Measurements from ENCODE around the gene TIAM2. TPM values are rescaled to one million over a fixed set of nuclear protein-coding genes. Genes with fewer than 3 reads are reported as not detected.

Gene TIAM2
- total RNA-seq, 4 donors from 2014 or later: 4.8 to 11.4 (median 6.7) TPM

DNA sequence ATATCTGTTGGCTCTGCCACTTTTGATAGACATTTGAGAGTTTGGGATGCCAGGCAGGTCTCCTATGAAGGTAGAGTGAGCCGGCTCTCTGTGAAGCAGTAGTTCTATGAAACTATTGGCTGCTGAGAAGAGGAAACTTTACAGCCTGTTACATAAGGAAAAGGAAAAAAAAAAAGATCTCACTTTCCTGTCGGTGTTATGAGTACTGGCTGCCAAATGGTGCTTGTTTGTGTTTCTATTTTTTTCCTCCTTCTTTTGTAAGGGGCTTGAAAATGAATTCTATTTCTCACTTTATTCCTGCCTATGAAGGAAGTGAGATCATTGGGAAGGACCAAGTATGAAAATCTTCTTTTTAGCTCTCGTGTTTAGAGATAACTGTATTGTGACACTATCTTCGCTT lies 195.6 kb downstream of the TIAM2 start:
- TF ChIP-seq EP300 (IDR thresholded peaks at IDR 0.05) (no peak), POLR2A (IDR thresholded peaks at IDR 0.05) (no peak), POLR2AphosphoS5 (IDR thresholded peaks at IDR 0.05) (no peak)
- TF ChIP-seq, protein P1, sequence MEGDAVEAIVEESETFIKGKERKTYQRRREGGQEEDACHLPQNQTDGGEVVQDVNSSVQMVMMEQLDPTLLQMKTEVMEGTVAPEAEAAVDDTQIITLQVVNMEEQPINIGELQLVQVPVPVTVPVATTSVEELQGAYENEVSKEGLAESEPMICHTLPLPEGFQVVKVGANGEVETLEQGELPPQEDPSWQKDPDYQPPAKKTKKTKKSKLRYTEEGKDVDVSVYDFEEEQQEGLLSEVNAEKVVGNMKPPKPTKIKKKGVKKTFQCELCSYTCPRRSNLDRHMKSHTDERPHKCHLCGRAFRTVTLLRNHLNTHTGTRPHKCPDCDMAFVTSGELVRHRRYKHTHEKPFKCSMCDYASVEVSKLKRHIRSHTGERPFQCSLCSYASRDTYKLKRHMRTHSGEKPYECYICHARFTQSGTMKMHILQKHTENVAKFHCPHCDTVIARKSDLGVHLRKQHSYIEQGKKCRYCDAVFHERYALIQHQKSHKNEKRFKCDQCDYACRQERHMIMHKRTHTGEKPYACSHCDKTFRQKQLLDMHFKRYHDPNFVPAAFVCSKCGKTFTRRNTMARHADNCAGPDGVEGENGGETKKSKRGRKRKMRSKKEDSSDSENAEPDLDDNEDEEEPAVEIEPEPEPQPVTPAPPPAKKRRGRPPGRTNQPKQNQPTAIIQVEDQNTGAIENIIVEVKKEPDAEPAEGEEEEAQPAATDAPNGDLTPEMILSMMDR (IDR thresholded peaks at IDR 0.05): no peak
- Histone ChIP-seq H3K36me3 (no peaks in the 10 kb centered on the region), H3K27me3 (no peaks in the 10 kb centered on the region), H3K9me3 (no peaks in the 10 kb centered on the region), H3K4me3 (no peak overlapping the region), H3K4me1 (peaks cover 28% of the 10 kb centered on the region), H3K27ac (no peak overlapping the region)
- DNase-seq (ENCODE audit: low spot score in 2 of 2): no peak
- 66% methylated on average over 4 of the region's 4 CpGs for WGBS

DNA sequence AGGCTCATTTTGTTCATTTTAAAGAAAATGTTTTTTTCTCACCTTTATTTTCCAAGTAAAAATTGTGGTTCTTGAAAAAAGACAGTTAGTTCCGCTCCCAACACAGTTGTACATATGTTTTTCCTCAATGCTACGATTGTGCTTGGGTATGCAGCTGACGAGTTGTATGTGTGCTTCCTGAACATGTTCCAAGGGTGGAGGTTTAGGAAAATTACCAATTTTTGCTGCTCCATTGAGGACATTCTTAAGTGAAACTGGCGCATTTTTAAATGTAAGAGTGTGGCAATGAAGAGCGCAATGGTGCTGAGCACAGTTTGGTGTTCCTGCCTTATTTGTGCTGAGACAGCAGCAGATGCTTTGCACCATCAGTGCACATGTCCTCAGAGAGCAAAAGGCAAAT lies 198.4 kb downstream of the TIAM2 start:
- Histone ChIP-seq H3K4me1 (peaks cover 12% of the 10 kb centered on the region), H3K36me3 (no peaks in the 10 kb centered on the region), H3K27ac (no peak overlapping the region), H3K27me3 (no peaks in the 10 kb centered on the region), H3K9me3 (no peaks in the 10 kb centered on the region), H3K4me3 (no peak overlapping the region)
- no peak for DNase-seq (ENCODE audit: low spot score in 2 of 2)
- TF ChIP-seq, protein P1 (IDR thresholded peaks at IDR 0.05): no peak
- TF ChIP-seq POLR2A (IDR thresholded peaks at IDR 0.05) (no peak), EP300 (IDR thresholded peaks at IDR 0.05) (no peak), POLR2AphosphoS5 (IDR thresholded peaks at IDR 0.05) (no peak)
- WGBS: 93% methylated on average over 5 of the region's 5 CpGs

DNA sequence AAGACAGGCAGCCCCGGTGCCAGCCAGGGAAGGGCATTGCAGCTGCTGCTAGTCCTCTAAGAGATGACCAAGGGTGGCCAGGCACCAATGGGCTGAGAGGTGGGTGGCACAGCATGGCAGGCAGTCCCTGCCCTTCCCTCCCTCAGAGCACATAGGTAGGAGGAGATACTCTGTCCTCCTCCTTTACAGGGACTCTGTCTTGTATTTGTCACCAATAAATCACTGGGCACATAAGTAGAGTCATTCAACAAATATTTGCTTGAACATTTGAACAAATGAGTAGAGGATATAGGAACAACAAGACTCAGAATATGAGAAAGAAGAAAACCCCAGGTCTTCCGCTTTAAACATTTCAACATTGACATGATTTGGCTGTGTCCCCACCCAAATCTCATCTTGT lies 199.3 kb downstream of the TIAM2 start:
- no peak overlapping the region for H3K4me3 ChIP-seq
- DNase-seq (ENCODE audit: low spot score in 2 of 2): no peak
- TF ChIP-seq EP300 (IDR thresholded peaks at IDR 0.05) (no peak), POLR2AphosphoS5 (IDR thresholded peaks at IDR 0.05) (no peak), POLR2A (IDR thresholded peaks at IDR 0.05) (no peak)
- TF ChIP-seq, protein P1 (IDR thresholded peaks at IDR 0.05): no peak
- H3K27ac ChIP-seq: no peak overlapping the region
- no peaks in the 10 kb centered on the region for H3K9me3 ChIP-seq
- WGBS: 100% methylated on average over 2 of the region's 2 CpGs
- H3K27me3 ChIP-seq: no peaks in the 10 kb centered on the region
- H3K36me3 ChIP-seq: no peaks in the 10 kb centered on the region
- H3K4me1 ChIP-seq: peaks cover 9% of the 10 kb centered on the region

DNA sequence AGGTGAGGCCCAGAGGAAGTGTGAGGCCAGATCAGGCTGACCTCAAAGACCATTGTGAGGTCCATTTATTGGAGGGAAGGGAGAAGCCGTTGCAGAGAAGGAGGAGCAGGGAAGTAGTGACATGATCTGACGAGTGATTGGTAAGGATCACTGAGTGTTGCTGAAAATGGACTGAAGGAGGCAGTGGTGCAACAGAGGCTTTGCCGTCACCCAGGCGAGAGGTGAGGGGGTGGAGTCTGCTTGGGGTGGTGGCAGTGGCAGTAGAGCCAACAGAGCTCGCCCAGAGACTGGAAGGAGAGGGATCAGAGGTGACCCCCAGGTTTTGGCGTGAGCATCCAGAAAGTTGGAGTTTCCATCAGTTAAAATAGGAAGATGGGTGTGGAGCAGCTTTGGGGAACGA lies 200.8 kb downstream of the TIAM2 start:
- no peak for DNase-seq (ENCODE audit: low spot score in 2 of 2)
- no peaks in the 10 kb centered on the region for H3K9me3 ChIP-seq
- TF ChIP-seq, protein P1 (IDR thresholded peaks at IDR 0.05): no peak
- no peak for TF ChIP-seq POLR2AphosphoS5 (IDR thresholded peaks at IDR 0.05)
- no peak for TF ChIP-seq EP300 (IDR thresholded peaks at IDR 0.05)
- no peak for TF ChIP-seq POLR2A (IDR thresholded peaks at IDR 0.05)
- H3K27ac ChIP-seq: no peak overlapping the region
- 94% methylated on average over 7 of the region's 7 CpGs for WGBS
- no peak overlapping the region for H3K4me3 ChIP-seq
- H3K4me1 ChIP-seq: no peaks in the 10 kb centered on the region
- no peaks in the 10 kb centered on the region for H3K36me3 ChIP-seq
- no peaks in the 10 kb centered on the region for H3K27me3 ChIP-seq

DNA sequence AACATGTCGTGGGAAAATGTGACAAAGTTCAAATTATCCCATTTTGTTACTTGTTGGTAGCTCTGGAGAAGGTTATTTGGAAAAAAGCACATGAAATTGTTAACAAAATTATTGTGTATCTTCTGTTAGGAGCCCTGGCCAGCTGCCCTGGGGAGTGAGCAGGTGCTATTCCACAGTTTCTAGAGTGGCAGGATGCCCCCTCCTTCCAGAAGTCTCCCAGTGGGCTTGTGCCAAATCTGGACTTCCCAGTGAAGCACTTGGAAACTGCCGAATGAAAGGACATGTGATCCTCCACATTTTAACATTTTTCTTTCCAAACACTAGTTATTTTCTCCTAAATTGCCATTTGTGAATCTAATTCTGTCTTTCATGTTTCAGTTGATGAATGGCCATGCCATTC lies 201.8 kb downstream of the TIAM2 start:
- TF ChIP-seq POLR2AphosphoS5 (IDR thresholded peaks at IDR 0.05) (no peak), POLR2A (IDR thresholded peaks at IDR 0.05) (no peak), EP300 (IDR thresholded peaks at IDR 0.05) (no peak)
- TF ChIP-seq, protein P1 (IDR thresholded peaks at IDR 0.05): no peak
- Histone ChIP-seq H3K9me3 (no peaks in the 10 kb centered on the region), H3K36me3 (no peaks in the 10 kb centered on the region), H3K27ac (no peak overlapping the region), H3K4me1 (peaks cover 7% of the 10 kb centered on the region), H3K27me3 (no peaks in the 10 kb centered on the region), H3K4me3 (no peak overlapping the region)
- WGBS: 62% methylated on average over 2 of the region's 2 CpGs
- no peak for DNase-seq (ENCODE audit: low spot score in 2 of 2)
